Endothelial cell of umbilical vein (primary cell): ENCODE measurements around the gene TBCD.

Experiments
- MAX ChIP-seq: IDR thresholded peaks from 2 replicates; pipeline ENCODE4 v1.6.1; 2011; ENCODE audit not compliant: insufficient read depth, insufficient read length
- TF ChIP-seq, protein P1 (sequence below), 2 donors: IDR thresholded peaks; 1 replicate in 1 of 2; 2 replicates in 1 of 2; pipeline ENCODE4 v1.5.1; 2011; ENCODE audit warnings: low read length in 2 of 2, mild to moderate bottlenecking in 2 of 2, moderate library complexity in 2 of 2, control low read depth in 1 of 2, inconsistent platforms in 1 of 2, low read depth in 1 of 2; ENCODE audit not compliant: insufficient read depth in 1 of 2; ENCODE audit errors: extremely low read depth in 1 of 2

DNA sequence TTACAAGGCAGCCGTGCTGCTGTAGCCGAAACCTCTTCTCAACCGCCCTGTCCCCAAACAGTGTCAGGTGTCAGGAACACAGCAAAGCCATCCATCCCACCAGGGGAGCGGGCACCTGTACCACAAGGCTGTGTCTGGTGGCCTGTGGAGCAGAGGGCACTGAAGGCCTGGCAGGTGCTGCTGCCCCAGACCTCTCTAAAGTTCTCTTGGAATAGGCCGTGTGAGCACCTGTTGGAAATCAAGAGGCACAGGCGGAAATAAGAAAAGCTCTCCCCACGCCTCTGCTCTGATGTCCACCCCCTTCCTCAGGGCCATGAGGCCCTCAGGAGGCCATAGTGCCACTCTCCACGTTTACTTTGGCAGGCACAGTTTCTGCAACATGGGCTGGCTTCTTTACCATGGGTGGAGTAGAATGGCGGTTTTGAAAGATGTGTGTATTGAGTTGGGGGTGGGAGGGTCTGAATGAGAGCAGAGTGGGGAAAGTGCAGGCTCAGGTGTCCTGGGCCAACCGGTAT, 187.8 kb downstream of the TBCD start:
- TF ChIP-seq MAX, result no peak
- TF ChIP-seq, protein P1, sequence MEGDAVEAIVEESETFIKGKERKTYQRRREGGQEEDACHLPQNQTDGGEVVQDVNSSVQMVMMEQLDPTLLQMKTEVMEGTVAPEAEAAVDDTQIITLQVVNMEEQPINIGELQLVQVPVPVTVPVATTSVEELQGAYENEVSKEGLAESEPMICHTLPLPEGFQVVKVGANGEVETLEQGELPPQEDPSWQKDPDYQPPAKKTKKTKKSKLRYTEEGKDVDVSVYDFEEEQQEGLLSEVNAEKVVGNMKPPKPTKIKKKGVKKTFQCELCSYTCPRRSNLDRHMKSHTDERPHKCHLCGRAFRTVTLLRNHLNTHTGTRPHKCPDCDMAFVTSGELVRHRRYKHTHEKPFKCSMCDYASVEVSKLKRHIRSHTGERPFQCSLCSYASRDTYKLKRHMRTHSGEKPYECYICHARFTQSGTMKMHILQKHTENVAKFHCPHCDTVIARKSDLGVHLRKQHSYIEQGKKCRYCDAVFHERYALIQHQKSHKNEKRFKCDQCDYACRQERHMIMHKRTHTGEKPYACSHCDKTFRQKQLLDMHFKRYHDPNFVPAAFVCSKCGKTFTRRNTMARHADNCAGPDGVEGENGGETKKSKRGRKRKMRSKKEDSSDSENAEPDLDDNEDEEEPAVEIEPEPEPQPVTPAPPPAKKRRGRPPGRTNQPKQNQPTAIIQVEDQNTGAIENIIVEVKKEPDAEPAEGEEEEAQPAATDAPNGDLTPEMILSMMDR (IDR thresholded peaks at IDR 0.05; ENCODE audit: extremely low read depth in 1 of 2, insufficient read depth in 1 of 2, low read depth in 1 of 2, low read length in 2 of 2), result no peak
